Trophoblast cell (in vitro differentiated cells and primary cell): ENCODE data around the gene FGGY.

Experiments
- DNase-seq, 2 donors: peaks; one replicate each; pipeline ENCODE4 v3.0.0-alpha.2; 2016
- H2AFZ ChIP-seq: 2 replicates; pipeline ENCODE4 v1.6.1; 2013; ENCODE audit warnings: low read length, moderate library complexity, mild to moderate bottlenecking; ENCODE audit not compliant: insufficient read depth, poor library complexity
- H2AK5ac ChIP-seq: 2 replicates; pipeline ENCODE4 v1.6.1; 2013; ENCODE audit warnings: mild to moderate bottlenecking, low read length
- H2BK120ac ChIP-seq: 2 replicates; pipeline ENCODE4 v1.6.1; 2013; ENCODE audit warnings: low read length, mild to moderate bottlenecking, moderate library complexity; ENCODE audit not compliant: insufficient read depth, poor library complexity
- H2BK12ac ChIP-seq: 2 replicates; pipeline ENCODE4 v1.6.1; 2013; ENCODE audit warnings: mild to moderate bottlenecking, low read length, moderate library complexity
- H2BK5ac ChIP-seq: 2 replicates; pipeline ENCODE4 v1.6.1; 2013; ENCODE audit warnings: low read length, low read depth, moderate library complexity, mild to moderate bottlenecking; ENCODE audit not compliant: poor library complexity
- H3K14ac ChIP-seq: 2 replicates; pipeline ENCODE4 v1.6.1; 2013; ENCODE audit warnings: mild to moderate bottlenecking, low read length
- H3K18ac ChIP-seq: 2 replicates; pipeline ENCODE4 v1.6.1; 2013; ENCODE audit warnings: mild to moderate bottlenecking, low read length
- H3K23ac ChIP-seq: 2 replicates; pipeline ENCODE4 v1.6.1; 2013; ENCODE audit warnings: low read length
- H3K27ac ChIP-seq: 2 replicates; pipeline ENCODE4 v1.5.1; 2013; ENCODE audit warnings: low read depth, mild to moderate bottlenecking, inconsistent platforms, low read length, moderate library complexity
- H3K27me3 ChIP-seq: 2 replicates; pipeline ENCODE4 v1.6.1; 2013; ENCODE audit warnings: inconsistent platforms, mild to moderate bottlenecking, low read length, moderate library complexity; ENCODE audit not compliant: insufficient read depth
- H3K36me3 ChIP-seq, 2 experiments: 1 replicate in 1 of 2; 2 replicates in 1 of 2; pipeline ENCODE4 v1.6.1; 2013; ENCODE audit warnings: low read length in 2 of 2, mild to moderate bottlenecking in 2 of 2, moderate library complexity in 1 of 2; ENCODE audit not compliant: insufficient read depth in 2 of 2, control insufficient read depth in 1 of 2
- H3K4ac ChIP-seq: 2 replicates; pipeline ENCODE4 v1.6.1; 2013; ENCODE audit warnings: low read depth, mild to moderate bottlenecking, low read length, moderate library complexity
- H3K4me1 ChIP-seq, 2 experiments: 1 replicate in 1 of 2; 2 replicates in 1 of 2; pipeline ENCODE4 v1.6.1; 2013; ENCODE audit warnings: low read length in 2 of 2, mild to moderate bottlenecking in 2 of 2, moderate library complexity in 1 of 2; ENCODE audit not compliant: insufficient read depth in 2 of 2, control insufficient read depth in 1 of 2
- H3K4me2 ChIP-seq: 2 replicates; pipeline ENCODE4 v1.6.1; 2013; ENCODE audit warnings: inconsistent platforms, mild to moderate bottlenecking, low read length, moderate library complexity
- H3K4me3 ChIP-seq: 2 replicates; pipeline ENCODE4 v1.5.1; 2013; ENCODE audit warnings: mild to moderate bottlenecking, low read depth, low read length, inconsistent platforms
- H3K79me1 ChIP-seq: one replicate; pipeline ENCODE4 v1.6.1; 2013; ENCODE audit warnings: low read length
- H3K79me2 ChIP-seq: 2 replicates; pipeline ENCODE4 v1.6.1; 2013; ENCODE audit warnings: low read length, mild to moderate bottlenecking; ENCODE audit not compliant: control insufficient read depth, insufficient read depth, poor library complexity
- H3K9ac ChIP-seq: 2 replicates; pipeline ENCODE4 v1.6.1; 2013; ENCODE audit warnings: mild to moderate bottlenecking, low read length
- H3K9me3 ChIP-seq: 2 replicates; pipeline ENCODE4 v1.6.1; 2013; ENCODE audit warnings: low read depth, mild to moderate bottlenecking, control low read depth, inconsistent platforms, low read length; ENCODE audit not compliant: insufficient read depth
- H4K12ac ChIP-seq: 2 replicates; pipeline ENCODE4 v1.6.1; 2013; ENCODE audit warnings: low read depth, mild to moderate bottlenecking, low read length, moderate library complexity
- H4K8ac ChIP-seq: 2 replicates; pipeline ENCODE4 v1.6.1; 2013; ENCODE audit warnings: low read depth, mild to moderate bottlenecking, low read length, moderate library complexity
- H4K91ac ChIP-seq: one replicate; pipeline ENCODE4 v1.6.1; 2013; ENCODE audit warnings: low read depth, mild to moderate bottlenecking, low read length, moderate library complexity
- WGBS: extraction: QIAGEN DNeasy Blood & Tissue Kit; methylation state at CpG from one replicate; pipeline ENCODE4 v1.1.7; 2013; ENCODE audit warnings: missing lambda C conversion rate; ENCODE audit not compliant: insufficient read length, insufficient coverage; ENCODE audit errors: extremely low coverage; 5-methylcytosine and 5-hydroxymethylcytosine counted together

The FGGY gene

GRCh38 chr1:59718064-59718988, 421.4 kb downstream of the FGGY start:
- Histone ChIP-seq H3K4me2 (no peak overlapping the region), H3K18ac (no peak overlapping the region), H3K79me2 (no peaks in the 10 kb centered on the region), H3K4ac (no peak overlapping the region), H3K9me3 (no peaks in the 10 kb centered on the region), H2BK120ac (no peak overlapping the region), H3K27ac (no peak overlapping the region), H2BK12ac (peak overlapping the region; percentile 41), H3K4me1 (peaks cover 4 to 5% of the 10 kb centered on the region in 2 experiments), H2AK5ac (peak overlapping the region; percentile 8), H2BK5ac (peak overlapping the region; percentile 4), H3K14ac (no peak overlapping the region), H3K23ac (no peak overlapping the region), H3K36me3 (no peaks in the 10 kb centered on the region), H4K8ac (no peak overlapping the region), H2AFZ (no peak overlapping the region), H4K91ac (peak overlapping the region; percentile 11), H3K9ac (no peak overlapping the region), H4K12ac (no peak overlapping the region), H3K4me3 (no peak overlapping the region), H3K27me3 (no peaks in the 10 kb centered on the region), H3K79me1 (no peaks in the 10 kb centered on the region)
- DNase-seq: peak; percentile 12 to 16
- no CpG with 5 or more reads among the region's 7 CpGs for WGBS

DNA sequence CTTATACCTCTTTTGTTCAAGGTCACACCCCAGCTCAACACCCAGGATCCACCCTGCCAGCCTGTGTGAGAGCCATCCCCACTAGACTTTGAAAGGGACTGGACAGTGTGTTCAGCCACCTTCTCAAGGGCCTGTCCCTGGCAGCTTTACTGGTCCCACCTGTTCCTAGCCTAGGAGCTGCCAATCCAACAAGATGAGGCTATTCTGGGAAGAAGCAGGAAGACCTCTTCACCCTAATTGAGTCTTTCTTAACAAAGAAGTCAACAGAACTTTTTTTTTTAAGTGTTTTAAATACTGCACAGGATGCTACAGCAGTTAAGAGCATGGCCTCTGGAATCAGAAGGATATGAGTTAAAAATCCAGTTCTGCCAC, 422.1 kb downstream of the FGGY start:
- Histone ChIP-seq H2BK12ac (peak overlapping the region; percentile 23), H3K9ac (no peak overlapping the region), H3K4me1 (peaks cover 4 to 5% of the 10 kb centered on the region in 2 experiments), H2BK5ac (peak overlapping the region; percentile 4), H3K27me3 (no peaks in the 10 kb centered on the region), H2AK5ac (peak overlapping the region; percentile 8), H4K91ac (peak overlapping the region; percentile 8), H3K36me3 (no peaks in the 10 kb centered on the region), H3K27ac (no peak overlapping the region), H2AFZ (no peak overlapping the region), H4K12ac (no peak overlapping the region), H3K4me3 (no peak overlapping the region), H3K18ac (no peak overlapping the region), H3K4me2 (no peak overlapping the region), H4K8ac (no peak overlapping the region), H3K79me2 (no peaks in the 10 kb centered on the region), H3K4ac (no peak overlapping the region), H3K79me1 (no peaks in the 10 kb centered on the region), H2BK120ac (no peak overlapping the region), H3K9me3 (no peaks in the 10 kb centered on the region), H3K23ac (peak overlapping the region; percentile 74), H3K14ac (no peak overlapping the region)
- DNase-seq: no peak

GRCh38 chr1:59720326-59721115, 423.6 kb downstream of the FGGY start:
- Histone ChIP-seq H3K18ac (no peak overlapping the region), H3K27me3 (no peaks in the 10 kb centered on the region), H2AFZ (no peak overlapping the region), H3K9ac (no peak overlapping the region), H3K79me2 (no peaks in the 10 kb centered on the region), H3K27ac (no peak overlapping the region), H3K79me1 (no peaks in the 10 kb centered on the region), H2BK120ac (no peak overlapping the region), H3K23ac (no peak overlapping the region), H3K4me1 (peaks cover 4 to 5% of the 10 kb centered on the region in 2 experiments), H4K12ac (no peak overlapping the region), H2BK12ac (no peak overlapping the region), H3K14ac (no peak overlapping the region), H4K91ac (no peak overlapping the region), H3K36me3 (no peaks in the 10 kb centered on the region), H4K8ac (no peak overlapping the region), H3K4ac (no peak overlapping the region), H3K4me3 (no peak overlapping the region), H2AK5ac (no peak overlapping the region), H3K9me3 (no peaks in the 10 kb centered on the region), H3K4me2 (no peak overlapping the region), H2BK5ac (no peak overlapping the region)
- no CpG with 5 or more reads among the region's 5 CpGs for WGBS
- no peak for DNase-seq

DNA sequence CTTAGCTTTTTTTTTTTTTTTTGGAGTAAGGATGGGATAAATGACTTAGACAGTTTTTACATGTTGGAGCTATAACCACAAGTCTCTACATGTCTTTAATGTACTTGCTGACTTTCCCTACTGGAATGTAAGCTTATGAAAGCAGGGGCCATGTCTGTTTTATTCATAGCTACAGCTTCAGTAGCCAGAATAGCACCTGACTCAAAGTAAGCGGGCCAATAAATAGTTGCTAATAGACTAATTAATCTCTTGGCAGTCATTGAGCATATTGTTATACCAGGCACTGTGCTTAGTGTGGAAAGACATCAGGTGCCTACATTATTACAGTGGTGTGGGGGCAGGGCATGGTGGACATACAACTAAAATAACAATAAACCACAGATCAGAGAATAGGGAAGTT, 433.4 kb downstream of the FGGY start:
- Histone ChIP-seq H3K9ac (no peak overlapping the region), H3K27me3 (no peaks in the 10 kb centered on the region), H3K79me1 (peaks cover 3% of the 10 kb centered on the region), H2BK120ac (peak overlapping the region; percentile 53), H4K12ac (no peak overlapping the region), H3K27ac (peak overlapping the region; percentile 73), H2BK5ac (peak overlapping the region; percentile 7), H3K4me1 (peaks cover 10 to 17% of the 10 kb centered on the region in 2 experiments), H2AK5ac (no peak overlapping the region), H4K91ac (no peak overlapping the region), H3K23ac (no peak overlapping the region), H3K4ac (no peak overlapping the region), H3K4me3 (no peak overlapping the region), H2BK12ac (no peak overlapping the region), H3K18ac (no peak overlapping the region), H3K9me3 (no peaks in the 10 kb centered on the region), H3K4me2 (no peak overlapping the region), H3K79me2 (no peaks in the 10 kb centered on the region), H3K36me3 (no peaks in the 10 kb centered on the region), H3K14ac (no peak overlapping the region), H4K8ac (no peak overlapping the region), H2AFZ (no peak overlapping the region)
- no peak for DNase-seq
- no CpG with 5 or more reads among the region's 1 CpG for WGBS
